ENCODE data around the gene EXOC2. TPM values are rescaled to one million over a fixed set of nuclear protein-coding genes. Genes with fewer than 3 reads are reported as not detected.

Gene EXOC2
- total and polyA plus RNA-seq, 2 of the 13 experiments (the other 11 are each of a cell fraction or from before 2014, with no cell fraction given) = 12.6 to 22.9 TPM

DNA sequence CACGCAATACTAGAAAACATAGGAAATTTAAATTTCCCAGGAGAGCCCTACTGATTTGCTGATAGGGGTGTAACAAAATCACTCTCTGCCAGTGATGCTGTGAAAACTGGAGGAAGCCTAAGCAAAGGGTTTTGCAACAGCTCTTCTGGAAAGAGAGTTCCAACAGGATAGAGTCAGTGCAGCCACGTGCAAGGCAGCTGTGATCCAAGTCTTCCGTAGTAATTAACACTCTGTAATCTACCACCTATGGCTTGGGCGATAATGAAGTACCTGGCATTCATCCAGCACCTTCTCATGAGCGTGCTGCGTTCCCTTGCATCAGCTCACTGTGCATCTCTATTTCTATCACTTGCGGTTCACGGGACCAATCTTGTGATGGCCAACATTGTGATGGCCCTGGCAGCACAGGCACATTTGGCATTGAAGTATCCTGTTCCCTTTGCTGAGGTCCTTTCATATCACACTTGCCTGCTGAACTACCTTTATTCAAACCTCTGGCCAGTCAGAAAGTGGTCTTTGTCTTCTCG is 253.2 kb downstream of the EXOC2 start:
- H4K20me1 ChIP-seq (ENCODE audit: insufficient read depth, low read length) = no peaks in the 10 kb centered on the region
- peaks cover 0 to 58% of the 10 kb centered on the region in 2 experiments; a peak in 4 of 5 replicates for H3K27me3 ChIP-seq (ENCODE audit: control insufficient read depth in 1 of 2, insufficient read depth in 2 of 2, low read length in 2 of 2)
- TF ChIP-seq, protein P1, sequence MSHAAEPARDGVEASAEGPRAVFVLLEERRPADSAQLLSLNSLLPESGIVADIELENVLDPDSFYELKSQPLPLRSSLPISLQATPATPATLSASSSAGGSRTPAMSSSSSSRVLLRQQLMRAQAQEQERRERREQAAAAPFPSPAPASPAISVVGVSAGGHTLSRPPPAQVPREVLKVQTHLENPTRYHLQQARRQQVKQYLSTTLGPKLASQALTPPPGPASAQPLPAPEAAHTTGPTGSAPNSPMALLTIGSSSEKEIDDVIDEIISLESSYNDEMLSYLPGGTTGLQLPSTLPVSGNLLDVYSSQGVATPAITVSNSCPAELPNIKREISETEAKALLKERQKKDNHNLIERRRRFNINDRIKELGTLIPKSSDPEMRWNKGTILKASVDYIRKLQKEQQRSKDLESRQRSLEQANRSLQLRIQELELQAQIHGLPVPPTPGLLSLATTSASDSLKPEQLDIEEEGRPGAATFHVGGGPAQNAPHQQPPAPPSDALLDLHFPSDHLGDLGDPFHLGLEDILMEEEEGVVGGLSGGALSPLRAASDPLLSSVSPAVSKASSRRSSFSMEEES (CRISPR knock-in tag; IDR thresholded peaks at IDR 0.05) = no peak
- TF ChIP-seq, protein P2, sequence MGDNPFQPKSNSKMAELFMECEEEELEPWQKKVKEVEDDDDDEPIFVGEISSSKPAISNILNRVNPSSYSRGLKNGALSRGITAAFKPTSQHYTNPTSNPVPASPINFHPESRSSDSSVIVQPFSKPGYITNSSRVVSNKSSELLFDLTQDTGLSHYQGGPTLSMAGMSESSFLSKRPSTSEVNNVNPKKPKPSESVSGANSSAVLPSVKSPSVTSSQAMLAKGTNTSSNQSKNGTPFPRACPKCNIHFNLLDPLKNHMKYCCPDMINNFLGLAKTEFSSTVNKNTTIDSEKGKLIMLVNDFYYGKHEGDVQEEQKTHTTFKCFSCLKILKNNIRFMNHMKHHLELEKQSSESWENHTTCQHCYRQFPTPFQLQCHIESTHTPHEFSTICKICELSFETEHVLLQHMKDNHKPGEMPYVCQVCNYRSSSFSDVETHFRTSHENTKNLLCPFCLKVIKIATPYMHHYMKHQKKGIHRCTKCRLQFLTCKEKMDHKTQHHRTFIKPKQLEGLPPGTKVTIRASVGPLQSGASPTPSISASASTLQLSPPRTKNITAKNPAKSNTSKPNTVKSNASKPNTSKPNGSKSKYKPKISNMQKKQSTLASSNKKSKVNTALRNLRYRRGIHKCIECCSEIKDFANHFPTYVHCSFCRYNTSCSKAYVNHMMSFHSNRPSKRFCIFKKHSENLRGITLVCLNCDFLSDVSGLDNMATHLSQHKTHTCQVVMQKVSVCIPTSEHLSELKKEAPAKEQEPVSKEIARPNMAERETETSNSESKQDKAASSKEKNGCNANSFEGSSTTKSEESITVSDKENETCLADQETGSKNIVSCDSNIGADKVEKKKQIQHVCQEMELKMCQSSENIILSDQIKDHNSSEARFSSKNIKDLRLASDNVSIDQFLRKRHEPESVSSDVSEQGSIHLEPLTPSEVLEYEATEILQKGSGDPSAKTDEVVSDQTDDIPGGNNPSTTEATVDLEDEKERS (CRISPR knock-in tag; IDR thresholded peaks at IDR 0.05) = no peak
- TF ChIP-seq CENPT (CRISPR knock-in tag; IDR thresholded peaks at IDR 0.05; ENCODE audit: low read depth) = no peak
- no peak for TF ChIP-seq ZFP90 (CRISPR knock-in tag; IDR thresholded peaks at IDR 0.05; ENCODE audit: borderline replicate concordance)
- TF ChIP-seq ZNF556 (CRISPR knock-in tag; IDR thresholded peaks at IDR 0.05; ENCODE audit: borderline replicate concordance) = no peak
- TF ChIP-seq ZFP82 (CRISPR knock-in tag; IDR thresholded peaks at IDR 0.05; ENCODE audit: borderline replicate concordance) = no peak
- no peak for TF ChIP-seq ZNF878 (CRISPR knock-in tag; IDR thresholded peaks at IDR 0.05)
- no peak for TF ChIP-seq ETV5 (CRISPR knock-in tag; IDR thresholded peaks at IDR 0.05; ENCODE audit: borderline replicate concordance)
- no peak for TF ChIP-seq ZNF775 (CRISPR knock-in tag; IDR thresholded peaks at IDR 0.05; ENCODE audit: borderline replicate concordance)
- no peaks in the 10 kb centered on the region for H3K4me1 ChIP-seq (ENCODE audit: insufficient read depth, low read length)
- DNase-seq (ENCODE audit: low spot score) (no peak), ATAC-seq (no peak), FAIRE-seq (no peak)
- no peaks in the 10 kb centered on the region for H3K9me3 ChIP-seq (ENCODE audit: low read length)
- H3K36me3 ChIP-seq (replicated peaks in 1 of 2; ENCODE audit: control insufficient read depth in 1 of 2, insufficient read depth in 2 of 2, low read length in 2 of 2) = no peaks in the 10 kb centered on the region
- in situ Hi-C loops (cut with HindIII; ENCODE audit: extremely low pct_ligation_motif_present, low pct_unique_long_range_greater_than_20kb) (no loop called here), intact Hi-C loops (cut with micrococcal nuclease; ENCODE audit: unreplicated experiment) (no loop called here)
- CTCF ChIA-PET (ENCODE audit: low intra/inter-chr PET ratio, low total read pairs) = no interaction called here
- no peak overlapping the region for H3K27ac ChIP-seq (ENCODE audit: extremely low read length, insufficient read depth, low read length)
- POLR2A ChIA-PET = no interaction called here
- no peaks in the 10 kb centered on the region for H3K79me2 ChIP-seq (ENCODE audit: insufficient read depth, low read length)
- H3K9ac ChIP-seq (ENCODE audit: insufficient read depth, low read depth, low read length) = no peak overlapping the region
- H2AFZ ChIP-seq (ENCODE audit: low read length) = no peak overlapping the region
- no peak overlapping the region for H3K4me3 ChIP-seq (replicated peaks in 1 of 3; ENCODE audit: insufficient read depth in 1 of 3, low read depth in 2 of 3, low read length in 3 of 3)
- 20% methylated on average over 8 of the region's 9 CpGs for WGBS (ENCODE audit: low lambda C conversion rate)
- no TSS peak for BruUV-seq (replicated peaks)
- H3K4me2 ChIP-seq (ENCODE audit: low read depth, low read length) = no peak overlapping the region

Measured in HepG2 (cell line).